ENCODE data around the gene EFCAB14. TPM values are rescaled to one million over a fixed set of nuclear protein-coding genes. Genes with fewer than 3 reads are reported as not detected.

Gene EFCAB14
- total and polyA plus RNA-seq, 2 of the 8 experiments (the other 6 are each of a cell fraction or from before 2014, with no cell fraction given) = 19.4 to 40.4 TPM

GRCh38 chr1:46676531-46676930 is 42.4 kb downstream of the EFCAB14 start:
- 82% methylated on average over 1 of the region's 1 CpG; no CpG with 5 or more reads in 1 of the 2 experiments for WGBS, 2 experiments (ENCODE audit: extremely low coverage in 1 of 2, insufficient coverage in 1 of 2, insufficient read length in 1 of 2, insufficient replicate concordance in 2 of 2, low coverage in 1 of 2, low lambda C conversion rate in 2 of 2, missing lambda C conversion rate in 1 of 2)
- Histone ChIP-seq H3K27me3 (replicated peaks in 1 of 4; ENCODE audit: control insufficient read depth in 3 of 4, extremely low read depth in 1 of 4, insufficient read depth in 3 of 4, low read length in 3 of 4) (no peaks in the 10 kb centered on the region), H3K14ac (ENCODE audit: insufficient read length) (no peak overlapping the region), H4K5ac (ENCODE audit: insufficient read length, low read depth, low read length) (no peak overlapping the region), H3K4ac (replicated peaks; ENCODE audit: insufficient read length, low read depth, low read length) (no peak overlapping the region), H3K4me1 (replicated peaks in 1 of 4; ENCODE audit: control insufficient read depth in 3 of 4, insufficient read depth in 4 of 4, low read length in 3 of 4) (peaks cover 1 to 14% (median 9%) of the 10 kb centered on the region in 4 experiments; a peak in 4 of 7 replicates), H3K27ac (ENCODE audit: low read depth, low read length) (no peak overlapping the region), H2BK120ac (replicated peaks; ENCODE audit: low read depth, low read length) (no peak overlapping the region), H3K79me1 (ENCODE audit: low read depth, low read length) (no peaks in the 10 kb centered on the region), H2BK12ac (ENCODE audit: low read depth, low read length) (no peak overlapping the region; the same call in 1 of the 2 replicates), H3K36me3 (ENCODE audit: control insufficient read depth in 2 of 4, insufficient read depth in 4 of 4, low read length in 3 of 4) (peaks cover 0 to 36% (median 9%) of the 10 kb centered on the region in 4 experiments; a peak in 4 of 8 replicates), H2BK20ac (ENCODE audit: low read length) (no peak overlapping the region), H3K79me2 (ENCODE audit: control insufficient read depth in 1 of 2, insufficient read depth in 2 of 2, low read length in 2 of 2) (no peaks in the 10 kb centered on the region), H2AFZ (ENCODE audit: low read length) (no peak overlapping the region), H2AK5ac (ENCODE audit: low read depth, low read length) (no peak overlapping the region), H4K20me1 (replicated peaks in 1 of 2; ENCODE audit: control insufficient read depth in 1 of 2, insufficient read depth in 2 of 2, low read length in 2 of 2) (no peaks in the 10 kb centered on the region), H3K56ac (replicated peaks; ENCODE audit: insufficient read length, low read depth, low read length) (no peak overlapping the region), H4K91ac (replicated peaks; ENCODE audit: insufficient read length, low read length) (no peak overlapping the region), H3K18ac (ENCODE audit: extremely low read depth, low read length) (no peak overlapping the region), H3K4me2 (ENCODE audit: insufficient read depth in 1 of 2, low read depth in 2 of 2, low read length in 2 of 2) (no peak overlapping the region), H3K9ac (replicated peaks in 1 of 4; ENCODE audit: extremely low read depth in 1 of 4, low read depth in 3 of 4, low read length in 3 of 4) (no peak overlapping the region), H3K23ac (ENCODE audit: insufficient read length) (no peak overlapping the region), H3K4me3 (ENCODE audit: extremely low read depth in 1 of 4, insufficient read depth in 2 of 4, low read depth in 3 of 4, low read length in 4 of 4) (no peak overlapping the region), H2BK5ac (ENCODE audit: low read depth, low read length) (no peak overlapping the region), H2BK15ac (ENCODE audit: low read length) (no peak overlapping the region), H4K8ac (ENCODE audit: extremely low read depth, insufficient read depth, low read length) (no peak overlapping the region), H3K9me3 (ENCODE audit: insufficient read depth in 2 of 2, low read depth in 1 of 2, low read length in 1 of 2) (no peaks in the 10 kb centered on the region), H3K23me2 (ENCODE audit: low read depth, low read length) (no peaks in the 10 kb centered on the region)
- ChIA-PET CTCF (ENCODE audit: partially characterized antibody) (interaction anchor here (0.6 to 1.4 kb wide), 4 partner anchors 12 to 226 kb away, joined by 3 to 4 read pairs (median 3); no protein-coding TSS in a partner anchor), POLR2A (ENCODE audit: partially characterized antibody) (interaction anchor here (2.1 to 3.5 kb wide), 3 partner anchors 8 to 59 kb away, joined by 4 to 30 read pairs (median 8); partner anchors contain the start of genes ATPAF1 and MOB3C)
- no peak for FAIRE-seq
- no peak for DNase-seq (ENCODE audit: low read depth in 1 of 2, low spot score in 2 of 2)
- TF ChIP-seq ATF3 (IDR thresholded peaks at IDR 0.05; ENCODE audit: insufficient read depth, low read depth, low read length) (no peak), JUND (IDR thresholded peaks at IDR 0.05; ENCODE audit: low read length) (no peak), RNF2 (IDR thresholded peaks at IDR 0.05; ENCODE audit: borderline replicate concordance, low read depth, low read length, missing control alignments, poor library complexity, severe bottlenecking) (no peak), ATF2 (IDR thresholded peaks at IDR 0.05; ENCODE audit: low read length) (no peak), GTF2F1 (IDR thresholded peaks at IDR 0.05; ENCODE audit: borderline replicate concordance, low read depth, low read length) (no peak), CBX8 (IDR thresholded peaks at IDR 0.05; ENCODE audit: borderline replicate concordance, low read depth, low read length) (no peak), SIX5 (IDR thresholded peaks at IDR 0.05; ENCODE audit: low read depth, low read length) (no peak), CREB1 (IDR thresholded peaks at IDR 0.05) (no peak), YY1 (IDR thresholded peaks at IDR 0.05; ENCODE audit: low read depth, low read length) (no peak), GABPA (IDR thresholded peaks at IDR 0.05; ENCODE audit: borderline replicate concordance, insufficient read depth, low read length) (no peak), POLR2AphosphoS5 (IDR thresholded peaks at IDR 0.05; ENCODE audit: low read depth, low read length) (no peak), PHF8 (conservative IDR thresholded peaks at IDR 0.05; ENCODE audit: low read depth, low read length) (no peak)
